Erythroblast (primary cell): ENCODE data around the gene HECW1.

Source experiments
- DNase-seq, 2 experiments: peaks; one replicate each; lab custom pipeline; 2025; lab: John Stamatoyannopoulos, UW
- GATA1 ChIP-seq: IDR thresholded peaks from 2 replicates; pipeline ENCODE4 v1.6.1; 2011; ENCODE audit warnings: low read depth, mild to moderate bottlenecking, control low read depth, low read length, moderate library complexity
- POLR2A ChIP-seq: IDR thresholded peaks from 2 replicates; pipeline ENCODE4 v1.6.1; 2011; ENCODE audit warnings: mild to moderate bottlenecking, low read length

Gene HECW1

GRCh38 chr7:43441231-43442130, 329.0 kb downstream of the HECW1 start:
- TF ChIP-seq GATA1 = no peak
- no peak for TF ChIP-seq POLR2A
- DNase-seq = no peak

- DNase-seq = no peak
- TF ChIP-seq POLR2A = no peak
- TF ChIP-seq GATA1 = no peak
These were observed 330.9 kb downstream of the HECW1 start for GRCh38 chr7:43443381-43443780.

- no peak for DNase-seq
- TF ChIP-seq GATA1 (no peak), POLR2A (no peak)
These were observed 332.5 kb downstream of the HECW1 start for GRCh38 chr7:43444711-43445578.

GRCh38 chr7:43449577-43449976, 337.1 kb downstream of the HECW1 start:
- TF ChIP-seq GATA1 (no peak), POLR2A (no peak)
- DNase-seq = no peak

- TF ChIP-seq POLR2A = no peak
- TF ChIP-seq GATA1 = no peak
- no peak for DNase-seq
These were observed 338.4 kb downstream of the HECW1 start for GRCh38 chr7:43450894-43451293.

GRCh38 chr7:43454936-43455518, 342.6 kb downstream of the HECW1 start:
- TF ChIP-seq POLR2A = no peak
- no peak for TF ChIP-seq GATA1

GRCh38 chr7:43456200-43456599, 343.8 kb downstream of the HECW1 start:
- no peak for TF ChIP-seq POLR2A
- no peak for TF ChIP-seq GATA1
- DNase-seq = peak; percentile 9 to 23

More at GRCh38 chr7:43454936-43455518, 342.6 kb downstream of the HECW1 start:
- peak; percentile 17 to 40 for DNase-seq

GRCh38 chr7:43458330-43459018, 346.0 kb downstream of the HECW1 start:
- no peak for DNase-seq

GRCh38 chr7:43459019-43459337, 346.5 kb downstream of the HECW1 start:
- no peak for DNase-seq
- TF ChIP-seq POLR2A (no peak), GATA1 (no peak)

More at GRCh38 chr7:43458330-43459018, 346.0 kb downstream of the HECW1 start:
- TF ChIP-seq POLR2A (no peak), GATA1 (no peak)

- no peak for DNase-seq
- TF ChIP-seq POLR2A = no peak
- no peak for TF ChIP-seq GATA1
These were observed 348.4 kb downstream of the HECW1 start for GRCh38 chr7:43460733-43461348.

- TF ChIP-seq POLR2A = no peak
- TF ChIP-seq GATA1 = no peak
These were observed 349.0 kb downstream of the HECW1 start for GRCh38 chr7:43461349-43462024.

GRCh38 chr7:43462836-43463235, 350.4 kb downstream of the HECW1 start:
- TF ChIP-seq GATA1 (no peak), POLR2A (no peak)
- no peak for DNase-seq

More at GRCh38 chr7:43461349-43462024, 349.0 kb downstream of the HECW1 start:
- DNase-seq = no peak
